ENCODE results near the gene APOD.
"Not testable (repeated sequence)": the region's sequence is repeated elsewhere in the genome, so short reads cannot be mapped to it uniquely, and the experiment has no call there.

- TF ChIP-seq SMC3 (IDR thresholded peaks at IDR 0.05; ENCODE audit: low read depth, low read length); CTCF (conservative IDR thresholded peaks at IDR 0.05; ENCODE audit: low read depth, low read length); RAD21 (IDR thresholded peaks at IDR 0.05; ENCODE audit: low read length); RFX5 (IDR thresholded peaks at IDR 0.05; ENCODE audit: low read depth, low read length); MXI1 (IDR thresholded peaks at IDR 0.05; ENCODE audit: borderline replicate concordance, low read depth, low read length); MAFK (IDR thresholded peaks at IDR 0.05; ENCODE audit: low read depth, low read length); POLR2A (IDR thresholded peaks at IDR 0.05; ENCODE audit: low read depth, low read length); CHD1 (IDR thresholded peaks at IDR 0.05; ENCODE audit: low read depth, low read length); CEBPB (IDR thresholded peaks at IDR 0.05; ENCODE audit: low read depth, low read length): not testable (repeated sequence)
These were observed 38.9 kb upstream of the APOD start for GRCh38 chr3:195622523-195623170.

Measured in IMR-90 (cell line).